G401 (cell line): ENCODE measurements around the gene FMO5. TPM values are rescaled to one million over a fixed set of nuclear protein-coding genes. Genes with fewer than 3 reads are reported as not detected.
"Not testable (repeated sequence)": the region's sequence is repeated elsewhere in the genome, so short reads cannot be mapped to it uniquely, and the experiment has no call there.

ENCODE experiments used
- DNase-seq: peaks from one replicate; pipeline ENCODE4 v3.0.0-alpha.2; 2015; ENCODE audit warnings: low spot score
- in situ Hi-C: cut with HindIII; loops from 2 replicates; pipeline ENCODE4 v1.10.0; 2016; ENCODE audit warnings: low sequenced_read_pairs, mixed read lengths
- total RNA-seq: library from RNA; depleted of rRNA; stranded (reverse); fragments of >200 nt; shearing (Covaris generic); gene quantifications from 2 replicates; pipeline ENCODE4 v1.2.3, GENCODE V29; 2014

Gene FMO5
- total RNA-seq, 1 experiment from 2014 or later: 0.24 TPM

DNA sequence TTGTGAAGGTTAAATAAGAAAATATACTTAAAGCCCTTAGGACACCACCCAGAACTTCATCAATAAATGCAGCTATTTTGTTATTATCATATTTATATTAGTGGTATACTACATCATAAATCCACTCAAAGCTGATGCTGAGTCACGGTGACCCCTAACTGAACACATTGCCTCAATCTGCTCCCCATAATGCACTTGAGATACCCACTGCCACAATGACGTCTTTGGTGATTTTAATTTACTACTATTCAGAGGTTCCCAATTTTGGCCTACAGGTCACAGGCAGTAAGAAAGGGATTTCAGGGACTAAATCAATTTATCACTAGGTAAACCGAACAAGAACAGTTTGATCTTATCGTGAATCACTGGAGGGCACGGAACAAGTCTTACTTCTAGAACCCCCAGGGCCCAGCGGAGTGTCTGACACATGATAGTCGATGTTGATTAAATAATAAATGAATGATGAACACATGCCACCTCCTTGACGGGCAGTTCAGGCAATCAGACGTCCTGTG lies 16.9 kb upstream of the FMO5 start:
- DNase-seq: no peak
- in situ Hi-C loops: no loop called here

DNA sequence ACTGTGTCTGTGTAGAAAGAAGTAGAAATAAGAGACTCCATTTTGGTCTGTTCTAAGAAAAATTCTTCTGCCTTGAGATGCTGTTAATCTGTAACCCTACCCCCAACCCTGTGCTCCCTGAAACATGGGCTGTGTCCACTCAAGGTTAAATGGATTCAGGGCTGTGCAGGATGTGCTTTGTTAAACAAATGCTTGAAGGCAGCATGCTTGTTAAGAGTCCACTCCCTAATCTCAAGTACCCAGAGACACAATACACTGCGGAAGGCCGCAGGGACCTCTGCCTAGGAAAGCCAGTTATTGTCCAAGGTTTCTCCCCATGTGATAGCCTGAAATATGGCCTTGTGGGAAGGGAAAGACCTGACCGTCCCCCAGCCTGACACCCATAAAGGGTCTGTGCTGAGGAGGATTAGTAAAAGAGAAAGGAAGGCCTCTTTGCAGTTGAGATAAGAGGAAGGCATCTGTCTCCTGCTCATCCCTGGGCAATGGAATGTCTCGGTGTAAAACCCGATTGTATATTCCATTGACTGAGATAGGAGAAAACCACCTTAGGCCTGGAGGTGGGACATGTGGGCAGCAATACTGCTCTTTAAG lies 15.1 kb upstream of the FMO5 start:
- in situ Hi-C loops, DNase-seq: not testable (repeated sequence)

DNA sequence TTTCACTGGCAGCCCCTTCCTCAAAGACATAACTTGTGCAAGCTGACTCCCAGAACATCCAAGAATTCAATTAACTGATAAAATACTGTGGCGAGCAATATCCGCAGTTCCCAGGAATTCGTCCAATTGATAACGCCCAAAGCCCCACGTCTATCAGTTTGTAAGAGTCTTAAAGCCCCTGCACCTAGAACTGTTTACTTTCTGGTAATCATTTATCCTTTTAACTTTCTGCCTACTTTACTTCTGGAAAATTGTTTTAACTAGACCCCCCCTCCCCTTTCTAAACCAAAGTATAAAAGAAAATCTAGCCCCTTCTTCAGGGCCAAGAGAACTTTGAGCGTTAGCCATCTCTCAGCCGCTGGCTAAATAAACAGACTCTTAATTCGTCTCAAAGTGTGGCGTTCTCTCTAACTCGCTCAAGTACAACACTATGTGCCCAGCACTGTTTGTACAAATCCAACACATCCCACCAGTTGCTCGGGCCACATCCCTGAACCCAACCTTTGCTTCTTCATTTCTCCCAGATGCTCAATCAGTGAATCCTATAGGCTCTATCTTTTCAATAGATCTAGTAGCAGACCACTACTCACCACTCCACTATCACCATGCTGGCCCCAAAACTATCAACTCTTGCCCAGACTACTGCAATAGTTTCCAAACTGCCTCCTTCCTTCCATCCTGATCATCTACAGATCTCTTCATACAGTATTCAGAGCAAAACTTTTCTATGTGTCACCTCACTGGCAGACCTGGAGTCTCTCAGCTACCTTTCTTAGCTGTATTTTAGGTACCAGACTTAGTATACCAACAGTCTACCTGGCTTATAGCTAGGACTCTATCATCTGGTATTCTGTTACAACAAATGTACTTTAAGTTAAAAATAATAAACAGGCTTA lies 14.0 kb upstream of the FMO5 start:
- in situ Hi-C loops: no loop called here

DNA sequence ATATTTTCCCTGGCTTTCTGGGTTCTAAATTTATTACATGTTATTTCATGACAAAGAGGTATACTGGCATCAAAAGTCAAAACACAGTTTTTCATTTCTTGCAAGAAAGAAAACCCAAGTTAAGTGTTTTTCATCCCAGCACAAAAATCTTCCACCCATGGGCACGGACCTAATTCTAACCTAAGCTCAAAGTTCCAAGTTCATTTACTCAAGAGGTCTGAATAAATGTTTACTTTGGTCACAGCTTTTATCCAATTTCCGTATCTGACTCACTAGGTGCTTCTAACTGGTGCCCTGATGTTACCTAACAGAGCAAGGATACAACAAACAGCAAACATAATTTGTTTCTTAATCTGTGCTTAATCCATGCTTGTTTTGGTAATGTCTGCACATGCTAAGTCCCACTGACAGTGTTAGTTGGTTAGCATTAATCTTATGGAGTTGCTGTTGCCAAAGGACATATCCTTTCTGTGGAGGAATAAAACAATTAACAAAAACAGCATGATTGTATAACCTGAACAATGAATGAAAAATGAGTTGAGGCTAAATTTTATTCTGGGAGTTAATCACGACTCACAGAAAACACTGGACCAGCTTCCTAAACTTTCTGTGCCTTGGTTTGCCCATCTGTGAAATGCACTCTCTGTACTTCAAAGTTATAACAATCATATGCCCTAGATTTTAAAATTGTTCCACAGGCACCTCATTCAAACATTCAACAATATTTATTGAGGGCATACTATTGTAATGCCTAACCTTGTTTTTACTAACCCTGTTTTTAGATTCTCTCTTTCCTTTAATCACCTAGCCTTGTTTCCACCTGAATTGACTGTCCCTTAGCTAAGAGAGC lies 13.1 kb upstream of the FMO5 start:
- in situ Hi-C loops: no loop called here
- no peak for DNase-seq

More for the DNA sequence above, 14.0 kb upstream of the FMO5 start:
- DNase-seq: no peak

DNA sequence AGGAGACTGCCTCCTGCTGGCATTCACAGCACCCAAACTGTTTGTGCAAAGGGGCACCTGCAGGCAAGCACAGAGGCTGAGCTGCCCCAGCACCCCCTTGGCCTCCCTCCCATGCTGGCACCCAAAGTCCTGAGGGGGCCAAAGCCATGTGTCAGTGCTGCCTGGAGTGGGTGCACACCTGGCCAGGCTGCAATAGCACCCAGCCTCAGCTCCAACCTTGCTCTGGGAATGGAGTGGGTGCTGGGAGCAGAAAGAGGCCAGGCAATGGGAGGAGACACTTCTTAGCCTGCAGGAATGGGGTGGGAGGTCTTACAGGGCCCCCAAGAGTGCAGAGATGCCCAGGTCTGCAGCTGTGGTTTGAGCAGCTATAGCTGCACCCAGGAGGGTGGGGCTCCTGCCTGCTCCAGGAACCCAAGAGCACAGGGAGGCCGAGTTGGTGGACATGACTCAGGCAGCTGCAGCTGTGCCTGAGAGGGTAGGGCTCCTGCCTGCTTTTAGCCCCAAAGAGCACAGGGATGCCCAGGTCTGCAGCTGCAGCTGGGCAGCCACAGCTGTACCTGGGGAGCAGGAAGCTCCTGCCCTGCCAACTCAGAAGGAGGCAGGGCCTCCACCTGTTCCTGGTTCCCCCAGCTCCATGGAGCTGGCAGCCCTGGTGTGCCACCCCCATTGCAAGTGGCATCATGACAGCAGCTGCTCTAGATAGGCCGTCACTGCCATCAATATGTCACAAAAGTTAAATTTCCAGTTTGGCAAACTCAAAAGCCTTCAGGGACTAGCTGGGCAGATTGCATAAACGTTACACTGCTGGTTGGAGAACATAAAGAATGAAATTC lies 12.0 kb upstream of the FMO5 start:
- DNase-seq: no peak
- in situ Hi-C loops: no loop called here

DNA sequence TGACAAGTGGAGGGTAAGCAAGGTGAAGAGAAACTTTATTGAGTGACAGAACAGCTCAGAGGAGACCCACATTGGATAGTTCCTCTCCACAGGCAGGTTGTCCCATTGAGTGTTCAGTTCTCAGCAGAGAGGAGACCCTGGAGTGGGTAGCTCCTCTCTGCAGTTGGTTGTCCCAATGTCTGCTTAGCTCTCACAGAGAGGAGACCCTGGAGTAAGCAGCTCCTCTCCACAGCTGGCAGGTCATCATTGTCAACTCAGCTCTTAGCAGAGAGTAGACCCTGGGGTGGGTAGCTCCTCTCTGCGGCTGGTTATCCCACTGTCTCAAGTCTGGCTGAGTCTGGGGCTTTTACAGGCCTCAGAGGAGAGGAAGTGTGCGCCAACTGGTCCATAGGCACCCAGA lies 11.3 kb upstream of the FMO5 start:
- no peak for DNase-seq
- in situ Hi-C loops: no loop called here

DNA sequence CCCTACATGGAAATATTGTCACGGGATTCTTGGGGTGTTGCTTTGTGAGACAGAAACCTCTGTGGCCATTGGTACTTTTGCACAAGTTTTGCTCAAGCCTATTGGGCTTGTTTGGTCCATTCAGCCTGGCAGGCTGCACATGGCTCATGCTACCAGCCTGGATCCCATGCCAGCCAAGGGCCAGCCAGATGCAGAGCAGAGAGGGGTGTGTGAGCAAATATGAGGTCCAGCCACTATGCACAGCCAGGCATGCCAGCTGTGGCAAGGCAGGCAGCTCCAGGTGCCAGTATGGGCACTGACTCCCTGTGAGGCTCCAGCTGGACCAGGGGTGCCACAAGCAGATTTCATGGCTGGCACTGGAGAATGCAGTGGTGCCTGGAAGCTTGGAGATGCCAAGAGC lies 10.7 kb upstream of the FMO5 start:
- DNase-seq: no peak
- in situ Hi-C loops: no loop called here

DNA sequence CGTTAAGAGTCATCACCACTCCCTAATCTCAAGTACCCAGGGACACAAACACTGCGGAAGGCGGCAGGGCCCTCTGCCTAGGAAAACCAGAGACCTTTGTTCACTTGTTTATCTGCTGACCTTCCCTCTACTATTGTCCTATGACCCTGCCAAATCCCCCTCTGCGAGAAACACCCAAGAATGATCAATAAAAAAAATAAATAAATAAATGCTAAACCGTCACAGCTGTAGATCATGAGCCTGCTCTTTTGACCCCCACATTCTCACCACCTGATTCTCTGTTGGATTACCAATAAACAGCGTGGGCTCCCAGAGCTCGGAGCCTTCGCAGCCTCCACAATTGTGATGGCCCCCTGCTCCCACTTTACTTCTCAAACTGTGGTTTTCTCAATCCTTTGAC lies 8.8 kb upstream of the FMO5 start:
- DNase-seq, in situ Hi-C loops: not testable (repeated sequence)

DNA sequence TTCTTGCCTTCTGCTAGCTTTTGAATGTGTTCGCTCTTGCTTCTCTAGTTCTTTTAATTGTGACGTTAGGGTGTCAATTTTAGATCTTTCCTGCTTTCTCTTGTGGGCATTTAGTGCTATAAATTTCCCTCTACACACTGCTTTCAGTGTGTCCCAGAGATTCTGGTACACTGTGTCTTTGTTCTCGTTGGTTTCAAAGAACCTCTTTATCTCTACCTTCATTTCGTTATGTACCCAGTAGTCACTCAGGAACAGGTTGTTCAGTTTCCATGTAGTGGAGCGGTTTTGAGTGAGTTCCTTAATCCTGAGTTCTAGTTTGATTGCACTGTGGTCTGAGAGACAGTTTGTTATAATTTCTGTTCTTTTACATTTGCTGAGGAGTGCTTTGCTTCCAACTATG lies 5.9 kb upstream of the FMO5 start:
- in situ Hi-C loops, DNase-seq: not testable (repeated sequence)

DNA sequence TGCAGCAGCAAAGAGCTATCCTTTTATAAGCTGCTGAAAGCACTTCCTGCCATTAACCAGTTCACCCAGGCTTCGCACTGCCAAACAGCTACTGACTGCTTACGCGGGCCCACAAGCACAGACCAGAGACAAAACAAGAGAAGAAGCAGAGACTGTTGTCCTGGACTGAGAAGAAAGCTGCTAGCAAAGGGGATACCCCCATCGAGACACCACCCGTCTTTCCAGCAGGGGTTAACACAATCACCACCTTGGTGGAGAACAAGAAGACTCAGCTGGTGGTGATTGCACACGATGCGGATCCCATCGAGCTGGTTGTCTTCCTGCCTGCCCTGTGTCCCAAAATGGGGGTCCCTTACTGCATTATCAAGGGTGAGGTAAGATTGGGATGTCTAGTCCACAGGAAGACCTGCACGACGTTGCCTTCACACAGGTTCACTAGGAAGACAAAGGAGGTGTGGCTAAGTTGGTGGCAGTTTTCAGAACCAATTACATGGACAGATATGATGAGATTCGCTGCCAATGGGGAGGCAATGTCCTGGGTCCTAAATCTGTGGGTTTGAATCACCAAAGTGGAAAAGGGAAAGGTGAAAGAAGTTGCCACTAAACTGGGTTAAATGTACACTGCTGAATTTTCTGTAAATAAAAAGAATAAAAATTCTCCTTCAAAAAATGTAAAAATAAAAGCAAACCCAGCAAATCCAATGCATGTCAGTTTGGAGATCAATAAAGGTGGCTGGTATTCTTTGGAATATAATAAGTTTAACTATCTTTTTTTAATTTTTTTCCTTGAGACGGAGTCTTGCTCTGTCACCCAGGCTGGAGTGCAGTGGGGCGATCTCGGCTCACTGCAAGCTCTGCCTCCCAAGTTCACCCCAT lies 1.2 kb downstream of the FMO5 start:
- in situ Hi-C loops: no loop called here
- no peak for DNase-seq

DNA sequence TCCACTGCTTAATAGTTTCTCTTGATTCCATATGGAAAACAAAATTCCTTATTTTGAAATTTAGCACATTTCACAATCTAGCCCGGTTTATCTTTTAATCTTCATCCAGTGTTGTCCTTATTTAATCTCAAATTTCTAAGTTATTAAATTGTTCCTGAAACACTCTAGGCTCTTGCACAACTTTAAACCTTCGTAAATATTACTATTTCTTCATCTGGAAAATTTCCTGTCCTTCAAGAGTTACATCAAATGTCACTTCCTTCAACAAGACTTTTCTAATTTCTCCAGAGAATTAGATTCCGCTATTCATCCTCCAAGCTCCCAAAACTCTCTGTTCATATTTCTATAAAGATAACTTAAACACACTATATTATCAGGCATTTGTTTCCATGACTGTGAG lies 6.5 kb downstream of the FMO5 start:
- DNase-seq: no peak
- in situ Hi-C loops: no loop called here

DNA sequence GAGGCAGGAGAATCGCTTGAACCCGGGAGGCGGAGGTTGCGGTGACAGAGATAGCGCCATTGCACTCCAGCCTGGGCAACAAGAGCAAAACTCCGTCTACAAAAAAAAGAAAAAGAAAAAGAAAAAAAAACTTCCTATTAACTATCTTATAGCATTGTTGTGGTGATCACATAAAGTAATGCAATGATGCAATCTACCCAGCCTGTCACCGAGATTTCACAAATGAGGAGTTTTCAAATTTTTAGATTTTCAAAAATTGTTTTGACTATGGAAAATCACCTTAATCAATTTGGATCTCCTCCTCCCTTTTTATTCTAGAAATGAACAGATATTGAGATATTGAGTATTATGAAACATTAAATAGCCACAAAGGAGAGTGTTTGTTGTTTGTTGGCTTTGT lies 8.0 kb downstream of the FMO5 start:
- no peak for DNase-seq
- in situ Hi-C loops: no loop called here

DNA sequence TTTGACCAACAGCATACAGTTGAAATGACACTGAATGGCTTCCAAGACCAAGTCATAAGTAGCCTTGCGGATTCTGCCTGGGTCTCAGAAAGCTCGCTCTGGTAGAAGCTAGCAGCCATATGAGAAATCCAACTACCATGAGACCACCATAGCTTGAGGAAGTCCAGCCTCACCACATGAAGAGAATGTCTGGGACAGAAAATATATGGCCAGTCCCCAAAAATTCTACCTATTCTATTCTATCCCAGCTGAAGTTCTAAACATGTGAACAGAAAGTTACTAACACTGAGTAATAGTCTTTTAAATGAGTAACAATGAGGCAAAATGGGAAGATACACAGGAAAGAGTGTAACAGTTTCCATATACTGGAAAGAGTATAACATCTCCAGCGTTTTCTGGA lies 9.0 kb downstream of the FMO5 start:
- no peak for DNase-seq
- in situ Hi-C loops: no loop called here

DNA sequence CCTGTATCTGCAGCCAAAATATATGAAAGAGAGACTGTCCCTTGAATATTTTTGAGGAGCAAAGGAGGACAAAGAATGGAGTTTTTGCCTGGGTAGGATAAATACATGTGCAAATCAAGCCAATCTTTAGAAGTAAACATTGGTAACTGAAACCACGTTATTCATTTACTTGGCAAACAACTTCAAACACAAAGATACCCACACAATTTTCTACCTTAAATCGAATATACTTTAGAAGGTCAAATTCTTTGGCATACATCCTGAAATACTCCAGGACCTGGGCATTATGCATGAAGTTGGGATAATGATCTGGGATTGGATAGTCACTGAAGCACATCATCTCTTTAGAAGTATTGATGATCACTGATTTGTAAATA lies 9.6 kb downstream of the FMO5 start:
- in situ Hi-C loops: no loop called here
- DNase-seq: no peak

DNA sequence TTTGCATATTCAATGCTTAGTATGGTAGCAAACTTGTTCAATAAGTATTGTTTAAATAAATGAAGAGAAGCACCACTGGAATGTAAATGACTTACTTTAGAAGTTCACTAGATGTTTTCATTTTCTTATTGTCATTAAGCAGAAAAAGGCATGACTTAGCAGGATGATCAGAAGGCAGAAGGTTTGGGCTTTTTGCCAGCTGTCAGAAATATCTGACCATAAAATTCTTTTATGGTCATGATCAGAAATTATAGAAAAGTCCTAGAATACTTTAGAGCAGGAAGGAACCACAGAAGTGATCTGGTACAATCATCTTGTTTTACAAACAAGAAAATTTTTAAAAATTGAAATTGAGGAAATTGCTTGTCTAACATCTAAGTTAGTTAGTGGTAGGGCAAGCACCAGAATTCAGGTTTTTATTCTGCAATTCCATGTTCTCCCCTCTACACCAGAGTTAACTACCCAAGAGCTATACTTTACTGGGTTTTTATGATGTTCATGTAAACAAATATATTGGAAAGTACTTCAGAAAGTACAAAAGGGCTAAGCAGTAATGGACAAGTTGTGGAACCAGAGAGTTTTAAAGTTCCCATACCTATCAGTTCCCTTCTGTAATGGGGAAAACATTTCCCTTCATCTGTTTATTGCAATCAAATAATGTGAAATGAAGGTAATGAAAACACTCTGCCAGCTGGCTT lies 10.1 kb downstream of the FMO5 start:
- in situ Hi-C loops: no loop called here
- DNase-seq: no peak

DNA sequence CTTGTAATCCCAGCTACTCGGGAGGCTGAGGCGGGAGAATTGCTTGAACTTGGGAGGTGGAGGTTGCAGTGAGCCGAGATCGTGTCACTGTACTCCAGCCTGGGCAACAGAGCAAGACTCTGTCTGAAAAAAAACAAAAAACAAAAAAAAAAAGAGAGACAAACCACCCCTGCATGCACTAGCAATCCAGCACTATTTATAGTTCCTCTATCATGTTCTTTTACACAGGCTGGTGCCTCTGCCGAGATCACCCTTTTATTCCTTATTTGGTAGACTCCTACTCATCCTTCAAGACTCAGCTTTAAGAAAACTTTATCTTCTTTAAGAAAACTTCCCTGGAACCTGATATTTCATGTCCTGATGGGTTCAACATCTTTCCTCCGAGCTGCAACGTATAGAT lies 10.8 kb downstream of the FMO5 start:
- in situ Hi-C loops: no loop called here
- DNase-seq: no peak

DNA sequence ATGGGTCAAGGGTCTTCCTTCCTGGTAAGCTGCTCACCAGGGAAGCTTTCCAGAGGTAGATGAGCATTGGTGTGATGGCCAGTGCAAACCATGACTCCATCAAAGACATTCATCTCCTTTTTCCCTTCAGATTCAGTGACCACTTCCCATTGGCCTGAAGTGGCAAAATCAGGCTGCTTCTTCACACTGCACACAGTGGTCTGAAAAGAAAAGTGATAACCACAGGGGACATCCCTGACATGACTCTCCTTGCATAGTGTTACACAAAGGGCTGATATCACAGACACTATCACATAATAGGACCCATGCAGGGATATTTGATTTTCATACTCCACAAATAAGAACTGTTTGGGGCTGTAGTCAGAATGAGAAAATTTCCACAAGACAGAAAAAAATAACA lies 11.9 kb downstream of the FMO5 start:
- DNase-seq: no peak
- in situ Hi-C loops: no loop called here

DNA sequence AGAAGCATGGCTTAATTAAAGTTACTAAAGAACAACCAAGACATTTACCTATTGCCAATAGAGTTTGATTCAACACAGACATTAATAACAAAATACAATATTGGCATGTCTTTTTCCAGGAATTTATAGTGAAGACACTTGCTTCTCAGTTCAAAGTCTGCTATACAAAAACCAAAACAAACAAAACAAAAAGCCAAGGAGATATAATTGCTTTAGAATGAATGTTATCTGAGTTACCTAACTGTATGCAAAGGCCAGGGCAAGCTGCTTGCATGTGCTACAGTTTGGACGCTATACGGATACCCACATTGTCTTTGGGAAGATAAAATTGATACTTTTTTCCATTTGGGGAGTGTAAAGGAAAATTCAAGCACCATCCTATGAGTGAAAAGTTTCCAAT lies 13.6 kb downstream of the FMO5 start:
- DNase-seq: no peak
- in situ Hi-C loops: no loop called here
